Activated CD4-positive, alpha-beta T cell treated with anti-CD3 and anti-CD28 coated beads for 36 hours (primary cell): ENCODE results near the gene FBXL12. TPM values are rescaled to one million over a fixed set of nuclear protein-coding genes. Genes with fewer than 3 reads are reported as not detected.
A peak's percentile ranks its signal among the peaks of the same experiment; 100 is the strongest.

ENCODE experiments used
- ATAC-seq: fragments of 200-7000 bp; cut with Tn5 transposase; one replicate; pipeline ENCODE4 v1.10.0; 2021; ENCODE audit warnings: mild to moderate bottlenecking, moderate library complexity
- CTCF ChIA-PET: fragments of 350-600 bp; sonication (Branson Sonifier 250); formaldehyde crosslinking; loops from one replicate; lab custom pipeline; 2021; ENCODE audit warnings: antibody characterized with exemption; lab: Charles Lee
- POLR2A ChIA-PET: fragments of 350-600 bp; sonication (Branson Sonifier 250); formaldehyde crosslinking; loops from one replicate; lab custom pipeline; 2021; ENCODE audit warnings: antibody characterized with exemption, inconsistent platforms; lab: Charles Lee
- DNase-seq: peaks from one replicate; pipeline ENCODE4 v3.0.0-alpha.2; 2020
- H3K27ac Mint-ChIP-seq: one replicate; pipeline ENCODE4 v1.8.0; 2021; ENCODE audit warnings: mixed read lengths
- H3K27me3 Mint-ChIP-seq: one replicate; pipeline ENCODE4 v1.8.0; 2021; ENCODE audit warnings: mixed read lengths
- H3K36me3 Mint-ChIP-seq: one replicate; pipeline ENCODE4 v1.8.0; 2021; ENCODE audit warnings: low read depth, mixed read lengths
- H3K4me1 Mint-ChIP-seq: one replicate; pipeline ENCODE4 v1.8.0; 2021; ENCODE audit warnings: mixed read lengths
- H3K4me3 Mint-ChIP-seq: one replicate; pipeline ENCODE4 v1.8.0; 2021; ENCODE audit warnings: mild to moderate bottlenecking, moderate library complexity, mixed read lengths
- H3K9me3 Mint-ChIP-seq: one replicate; pipeline ENCODE4 v1.8.0; 2021; ENCODE audit warnings: low read depth, mixed read lengths
- intact Hi-C, 2 experiments: fragments of 100-400 bp; cut with DNase I in 1 of 2; cut with micrococcal nuclease in 1 of 2; formaldehyde crosslinking; loops; one replicate each; pipeline versions ENCODE4 v1.14.2 to v1.15.1; 2022 to 2024; cut with DNase I, micrococcal nuclease
- total RNA-seq, 2 experiments: library from RNA; stranded (reverse); gene quantifications; one replicate each; pipeline ENCODE4 v1.2.3, GENCODE V29; 2021

Gene FBXL12
- total RNA-seq, 2 experiments from 2014 or later: 19.9 to 22.5 TPM

- Mint-ChIP-seq H3K27me3 (no peaks in the 10 kb centered on the region), H3K27ac (no peak overlapping the region), H3K9me3 (peaks cover 5% of the 10 kb centered on the region), H3K4me3 (no peak overlapping the region), H3K4me1 (peaks cover 22% of the 10 kb centered on the region), H3K36me3 (no peaks in the 10 kb centered on the region)
- peak; percentile 33 for DNase-seq
- POLR2A ChIA-PET: interaction anchor here (0.7 kb wide), 1 partner anchor 200 kb away, joined by 3 read pairs; no protein-coding TSS in a partner anchor
- CTCF ChIA-PET: interaction anchor here (1.0 kb wide), 1 partner anchor 13 kb away, joined by 3 read pairs; the partner anchor contains the start of gene ZNF846
- ATAC-seq: no peak
- intact Hi-C loops: no loop called here
Measured at GRCh38 chr19:9782338-9782737, 36.5 kb downstream of the FBXL12 start.

GRCh38 chr19:9768175-9769112 is 50.4 kb downstream of the FBXL12 start, which contains the start of gene ZNF846:
ZNF846 (minus strand) TSS chr19:9768738; CDS start chr19:9764950, 3,788 bp downstream.
- Mint-ChIP-seq H3K4me3 (peak within 1 kb of the TSS; percentile 84), H3K4me1 (peaks cover 7% of the 10 kb centered on the region), H3K27me3 (no peaks in the 10 kb centered on the region), H3K36me3 (peaks cover 18% of the 10 kb centered on the region), H3K27ac (peak within 1 kb of the TSS; percentile 90), H3K9me3 (peaks cover 9% of the 10 kb centered on the region)
- POLR2A ChIA-PET: interaction anchor here (0.6 to 1.1 kb wide), 2 partner anchors 64 to 936 kb away, joined by 3 to 4 read pairs; partner anchors contain the start of genes MBD3L1 and ZNF558
- peak; percentile 96 for DNase-seq
- CTCF ChIA-PET: interaction anchor here (0.6 to 1.4 kb wide), 11 partner anchors 10 to 185 kb away, joined by 3 to 6 read pairs (median 3); partner anchors contain the start of gene ZNF562
- intact Hi-C loops: loop anchor here (1.0 to 5.0 kb wide), 17 partner anchors 17 to 936 kb away; partner anchors contain the start of genes MBD3L1 (in 2 of the 2), ZNF558 (in 2 of the 2), ZNF561 (in 2 of the 2) and ZNF562 (in 2 of the 2)
- ATAC-seq: peak; percentile 98

Other genes starting within 250 kb of the FBXL12 start
- 10 to 100 TPM; 71.4 to 75.3 TPM for gene ZNF121, start 234.6 kb downstream of the FBXL12 start, total RNA-seq
- gene ZNF561, start 197.8 kb downstream of the FBXL12 start, total RNA-seq: 10 to 100 TPM; 19.1 to 22.7 TPM
- gene ZNF562, start 144.0 kb downstream of the FBXL12 start, total RNA-seq: 10 to 100 TPM; 29.9 to 39.7 TPM
- 1 to 10 TPM; 5.3 to 6.4 TPM for gene ZNF846, start 50.3 kb downstream of the FBXL12 start, total RNA-seq
- gene UBL5, start 8.8 kb upstream of the FBXL12 start, total RNA-seq: 100 to 1,000 TPM; 214 to 327 TPM
- 10 to 100 TPM; 70.4 to 74.2 TPM for gene PIN1, start 16.2 kb upstream of the FBXL12 start, total RNA-seq
- gene OLFM2, start 117.4 kb upstream of the FBXL12 start, total RNA-seq: 1 to 10 TPM; 1.3 to 1.8 TPM
- 1 to 10 TPM in 1 of 2 experiments, under 1 TPM in 1; 0.77 to 1.1 TPM for gene COL5A3, start 191.4 kb upstream of the FBXL12 start, total RNA-seq
- gene RDH8, start 194.4 kb upstream of the FBXL12 start, total RNA-seq: not detected